GM12878 (cell line): ENCODE data around the gene SELENOV.

Source experiments
- CBX5 ChIP-seq: sonication (generic); IDR thresholded peaks from 2 replicates; pipeline ENCODE4 v1.6.1; 2016; ENCODE audit warnings: low read depth, moderate library complexity, mild to moderate bottlenecking, inconsistent platforms
- EZH2 ChIP-seq: IDR thresholded peaks from 2 replicates; pipeline ENCODE4 v1.6.1; 2012; ENCODE audit warnings: low read depth, mild to moderate bottlenecking, control low read depth, inconsistent platforms, low read length, borderline replicate concordance; ENCODE audit not compliant: control insufficient read depth
- NR2C2 ChIP-seq: IDR thresholded peaks from 2 replicates; pipeline ENCODE4 v1.6.1; 2011; ENCODE audit warnings: borderline replicate concordance, low read depth; ENCODE audit not compliant: control insufficient read depth, insufficient read length
- PAX5 ChIP-seq: IDR thresholded peaks from 2 replicates; pipeline ENCODE4 v1.6.1; 2011; ENCODE audit warnings: low read depth, low read length, borderline replicate concordance
- POLR2A ChIP-seq: IDR thresholded peaks from 2 replicates; pipeline ENCODE4 v1.6.1; 2011; ENCODE audit warnings: low read depth, mild to moderate bottlenecking, low read length
- POLR2AphosphoS5 ChIP-seq: IDR thresholded peaks from 2 replicates; pipeline ENCODE4 v1.6.1; 2011; ENCODE audit warnings: mild to moderate bottlenecking, low read length, inconsistent platforms
- RAD51 ChIP-seq: fragments of 450-650 bp; IDR thresholded peaks from 2 replicates; pipeline ENCODE4 v1.6.1; 2016; ENCODE audit warnings: moderate library complexity, mild to moderate bottlenecking, inconsistent platforms
- RCOR1 ChIP-seq: conservative IDR thresholded peaks from 2 replicates; pipeline ENCODE4 v1.6.1; 2012; ENCODE audit warnings: low read depth, low read length, improper control_type of control experiment
- YY1 ChIP-seq: IDR thresholded peaks from 2 replicates; pipeline ENCODE4 v1.6.1; 2011; ENCODE audit warnings: low read depth, mild to moderate bottlenecking, low read length
- TF ChIP-seq, protein P1 (sequence below), 3 experiments: IDR thresholded peaks in 2 of 3; conservative IDR thresholded peaks in 1 of 3; 2 replicates each; pipeline ENCODE4 v1.5.1; 2011; ENCODE audit warnings: low read depth in 3 of 3, low read length in 3 of 3, mild to moderate bottlenecking in 3 of 3, control low read depth in 2 of 3, moderate library complexity in 2 of 3, inconsistent platforms in 1 of 3, mixed read lengths in 1 of 3; ENCODE audit not compliant: control insufficient read depth in 2 of 3, insufficient read depth in 1 of 3; ENCODE audit errors: extremely low read depth in 1 of 3

DNA sequence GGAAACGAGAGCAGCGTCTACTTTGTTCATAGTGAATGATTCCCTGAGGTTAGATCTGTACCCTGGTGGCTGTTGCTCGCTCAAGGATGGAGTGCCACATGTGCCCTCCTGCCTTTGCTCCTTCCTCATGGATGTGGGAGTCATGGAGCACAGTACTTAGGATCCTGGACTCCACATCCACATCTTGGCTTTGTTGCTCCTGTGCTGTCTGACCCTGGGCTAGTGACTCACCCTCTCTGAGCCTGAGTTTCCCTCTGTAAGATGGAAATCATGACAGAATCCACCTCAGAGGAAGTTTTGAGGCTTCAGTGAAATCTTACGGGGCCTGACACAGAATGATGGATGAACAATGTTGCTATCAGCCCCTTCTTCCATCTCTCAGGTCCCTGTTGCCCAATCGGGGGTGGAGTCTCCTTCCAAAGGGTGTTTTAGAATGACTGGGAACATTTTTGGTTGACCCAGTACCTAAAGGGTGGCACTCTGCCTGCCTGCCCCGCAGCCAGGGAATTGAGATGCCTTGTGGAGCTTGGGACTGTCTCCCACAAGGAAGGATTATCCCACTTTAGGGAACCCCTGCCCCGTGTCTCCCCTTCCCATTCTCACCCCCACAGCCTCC is 44.1 kb upstream of the SELENOV start:
- no peak for TF ChIP-seq NR2C2
- TF ChIP-seq POLR2A = no peak
- no peak for TF ChIP-seq RAD51
- TF ChIP-seq, protein P1, sequence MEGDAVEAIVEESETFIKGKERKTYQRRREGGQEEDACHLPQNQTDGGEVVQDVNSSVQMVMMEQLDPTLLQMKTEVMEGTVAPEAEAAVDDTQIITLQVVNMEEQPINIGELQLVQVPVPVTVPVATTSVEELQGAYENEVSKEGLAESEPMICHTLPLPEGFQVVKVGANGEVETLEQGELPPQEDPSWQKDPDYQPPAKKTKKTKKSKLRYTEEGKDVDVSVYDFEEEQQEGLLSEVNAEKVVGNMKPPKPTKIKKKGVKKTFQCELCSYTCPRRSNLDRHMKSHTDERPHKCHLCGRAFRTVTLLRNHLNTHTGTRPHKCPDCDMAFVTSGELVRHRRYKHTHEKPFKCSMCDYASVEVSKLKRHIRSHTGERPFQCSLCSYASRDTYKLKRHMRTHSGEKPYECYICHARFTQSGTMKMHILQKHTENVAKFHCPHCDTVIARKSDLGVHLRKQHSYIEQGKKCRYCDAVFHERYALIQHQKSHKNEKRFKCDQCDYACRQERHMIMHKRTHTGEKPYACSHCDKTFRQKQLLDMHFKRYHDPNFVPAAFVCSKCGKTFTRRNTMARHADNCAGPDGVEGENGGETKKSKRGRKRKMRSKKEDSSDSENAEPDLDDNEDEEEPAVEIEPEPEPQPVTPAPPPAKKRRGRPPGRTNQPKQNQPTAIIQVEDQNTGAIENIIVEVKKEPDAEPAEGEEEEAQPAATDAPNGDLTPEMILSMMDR (IDR thresholded peaks at IDR 0.05 in 2 of 3, conservative IDR thresholded peaks at IDR 0.05 in 1 of 3; ENCODE audit: control insufficient read depth in 2 of 3, extremely low read depth in 1 of 3, insufficient read depth in 1 of 3, low read depth in 3 of 3, low read length in 3 of 3) = no peak
- TF ChIP-seq CBX5 = no peak
- TF ChIP-seq RCOR1 = no peak
- TF ChIP-seq POLR2AphosphoS5 = no peak
- no peak for TF ChIP-seq EZH2
- TF ChIP-seq YY1 = no peak
- no peak for TF ChIP-seq PAX5
